Measurements from ENCODE around the gene CGRRF1.

DNA sequence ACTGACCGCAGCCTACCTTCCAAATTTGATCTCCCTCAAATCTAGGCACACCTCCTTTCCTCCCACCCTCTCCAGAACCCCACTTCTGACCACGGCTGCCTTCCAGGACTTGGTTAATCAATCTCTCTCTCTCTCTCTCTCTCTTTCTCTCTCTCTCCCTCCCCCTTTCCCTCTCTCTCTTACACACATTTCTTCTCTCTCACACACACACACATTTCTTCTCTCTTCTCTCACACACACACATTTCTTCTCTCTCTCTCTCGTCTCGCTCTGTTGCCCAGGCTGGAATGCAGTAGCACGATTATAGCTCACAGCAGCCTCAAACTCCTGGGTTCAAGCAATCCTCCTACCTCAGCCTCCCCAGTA, 20.4 kb upstream of the CGRRF1 start:
- TF ChIP-seq, protein P1, sequence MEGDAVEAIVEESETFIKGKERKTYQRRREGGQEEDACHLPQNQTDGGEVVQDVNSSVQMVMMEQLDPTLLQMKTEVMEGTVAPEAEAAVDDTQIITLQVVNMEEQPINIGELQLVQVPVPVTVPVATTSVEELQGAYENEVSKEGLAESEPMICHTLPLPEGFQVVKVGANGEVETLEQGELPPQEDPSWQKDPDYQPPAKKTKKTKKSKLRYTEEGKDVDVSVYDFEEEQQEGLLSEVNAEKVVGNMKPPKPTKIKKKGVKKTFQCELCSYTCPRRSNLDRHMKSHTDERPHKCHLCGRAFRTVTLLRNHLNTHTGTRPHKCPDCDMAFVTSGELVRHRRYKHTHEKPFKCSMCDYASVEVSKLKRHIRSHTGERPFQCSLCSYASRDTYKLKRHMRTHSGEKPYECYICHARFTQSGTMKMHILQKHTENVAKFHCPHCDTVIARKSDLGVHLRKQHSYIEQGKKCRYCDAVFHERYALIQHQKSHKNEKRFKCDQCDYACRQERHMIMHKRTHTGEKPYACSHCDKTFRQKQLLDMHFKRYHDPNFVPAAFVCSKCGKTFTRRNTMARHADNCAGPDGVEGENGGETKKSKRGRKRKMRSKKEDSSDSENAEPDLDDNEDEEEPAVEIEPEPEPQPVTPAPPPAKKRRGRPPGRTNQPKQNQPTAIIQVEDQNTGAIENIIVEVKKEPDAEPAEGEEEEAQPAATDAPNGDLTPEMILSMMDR (IDR thresholded peaks at IDR 0.05): 0 out of 2 replicates have a peak, but pooled peaks have one; percentile 3
- TF ChIP-seq ZFX (IDR thresholded peaks at IDR 0.05; ENCODE audit: borderline replicate concordance): no peak
